Hepatocyte (in vitro differentiated cells): ENCODE data around the gene PCDHA4.

Experiments
- CTCF ChIP-seq: fragments of 200-600 bp; sonication (generic); IDR thresholded peaks from 2 replicates; pipeline ENCODE4 v1.5.1; 2016; ENCODE audit warnings: antibody characterized with exemption, mild to moderate bottlenecking; ENCODE audit not compliant: poor library complexity
- EZH2 ChIP-seq: fragments of 200-600 bp; sonication (generic); IDR thresholded peaks from 2 replicates; pipeline ENCODE4 v1.6.1; 2016; ENCODE audit warnings: antibody characterized with exemption, mild to moderate bottlenecking, borderline replicate concordance
- EZH2phosphoT487 ChIP-seq: fragments of 200-600 bp; sonication (generic); IDR thresholded peaks from one replicate; pipeline ENCODE4 v1.6.1; 2018; ENCODE audit warnings: antibody characterized with exemption, mild to moderate bottlenecking, low read depth, moderate library complexity; ENCODE audit not compliant: unreplicated experiment, severe bottlenecking

GRCh38 chr5:140791089-140791488, 15.8 kb upstream of the PCDHA4 start:
- TF ChIP-seq CTCF (no peak), EZH2 (no peak), EZH2phosphoT487 (no peak)
